AML-193 (cell line): ENCODE measurements around the gene FGFR2.
"Not testable (repeated sequence)": the region's sequence is repeated elsewhere in the genome, so short reads cannot be mapped to it uniquely, and the experiment has no call there.

Experiments used
- DNase-seq, 2 experiments: peaks; one replicate each; lab custom pipeline; 2025; lab: John Stamatoyannopoulos, UW

Gene FGFR2

GRCh38 chr10:121524157-121524817 is 74.0 kb downstream of the FGFR2 start:
- no peak for DNase-seq

GRCh38 chr10:121522831-121523230 is 75.4 kb downstream of the FGFR2 start:
- no peak for DNase-seq

- DNase-seq: no peak
Measured at GRCh38 chr10:121521794-121522556, 76.3 kb downstream of the FGFR2 start.

- not testable (repeated sequence) for DNase-seq
Measured at GRCh38 chr10:121520526-121520925, 77.7 kb downstream of the FGFR2 start.

GRCh38 chr10:121519901-121520493 is 78.2 kb downstream of the FGFR2 start:
- no peak for DNase-seq

- no peak for DNase-seq
Measured at GRCh38 chr10:121519411-121519810, 78.8 kb downstream of the FGFR2 start.

GRCh38 chr10:121518333-121518732 is 79.9 kb downstream of the FGFR2 start:
- no peak for DNase-seq

- DNase-seq: no peak
Measured at GRCh38 chr10:121516093-121516865, 82.0 kb downstream of the FGFR2 start.

GRCh38 chr10:121514141-121514865 is 83.9 kb downstream of the FGFR2 start:
- no peak for DNase-seq

- DNase-seq: no peak
Measured at GRCh38 chr10:121511943-121512342, 86.3 kb downstream of the FGFR2 start.

- no peak for DNase-seq
Measured at GRCh38 chr10:121511460-121511859, 86.8 kb downstream of the FGFR2 start.

GRCh38 chr10:121510201-121510771 is 88.0 kb downstream of the FGFR2 start:
- DNase-seq: no peak

GRCh38 chr10:121509796-121510195 is 88.4 kb downstream of the FGFR2 start:
- DNase-seq: no peak

GRCh38 chr10:121509112-121509511 is 89.1 kb downstream of the FGFR2 start:
- DNase-seq: no peak

- no peak for DNase-seq
Measured at GRCh38 chr10:121503587-121504051, 94.6 kb downstream of the FGFR2 start.

- no peak for DNase-seq
Measured at GRCh38 chr10:121501796-121502195, 96.4 kb downstream of the FGFR2 start.

- DNase-seq: no peak
Measured at GRCh38 chr10:121500701-121501332, 97.4 kb downstream of the FGFR2 start.

GRCh38 chr10:121497513-121498470 is 100.5 kb downstream of the FGFR2 start:
- DNase-seq: no peak

- DNase-seq: no peak
Measured at GRCh38 chr10:121495719-121496118, 102.5 kb downstream of the FGFR2 start.

- no peak for DNase-seq
Measured at GRCh38 chr10:121494296-121494695, 103.9 kb downstream of the FGFR2 start.
